Neural crest cell (in vitro differentiated cells): ENCODE results near the gene NME4. TPM values are rescaled to one million over a fixed set of nuclear protein-coding genes. Genes with fewer than 3 reads are reported as not detected.
A peak's percentile ranks its signal among the peaks of the same experiment; 100 is the strongest.

Experiments
- DNase-seq: peaks from one replicate; pipeline ENCODE4 v3.0.0; 2021; ENCODE audit warnings: low read depth, mixed read lengths, low spot score
- H3K27ac Mint-ChIP-seq: one replicate; pipeline ENCODE4 v1.8.0; 2021; ENCODE audit warnings: mild to moderate bottlenecking, mixed read lengths; ENCODE audit not compliant: unreplicated experiment
- H3K27me3 Mint-ChIP-seq: 2 replicates; pipeline ENCODE4 v1.8.0; 2021; ENCODE audit warnings: low read depth, mild to moderate bottlenecking, mixed read lengths
- H3K36me3 Mint-ChIP-seq: 2 replicates; pipeline ENCODE4 v1.8.0; 2021; ENCODE audit warnings: low read depth, mild to moderate bottlenecking, mixed read lengths
- H3K4me1 Mint-ChIP-seq: 2 replicates; pipeline ENCODE4 v1.8.0; 2021; ENCODE audit warnings: mixed read lengths
- H3K4me3 Mint-ChIP-seq: one replicate; pipeline ENCODE4 v1.8.0; 2021; ENCODE audit warnings: mild to moderate bottlenecking, mixed read lengths
- H3K9me3 Mint-ChIP-seq: 2 replicates; pipeline ENCODE4 v1.8.0; 2021; ENCODE audit warnings: mixed read lengths
- total RNA-seq: library from RNA; stranded (reverse); gene quantifications from 2 replicates; pipeline ENCODE4 v1.2.1, GENCODE V29; 2021
- TF ChIP-seq, protein P1 (sequence below): fragments of 200-600 bp; sonication (generic); conservative IDR thresholded peaks from 2 replicates; pipeline ENCODE4 v1.5.0; 2021; ENCODE audit warnings: antibody characterized with exemption, mild to moderate bottlenecking

The NME4 gene
- total RNA-seq, 1 donor from 2014 or later, result 233 TPM

DNA sequence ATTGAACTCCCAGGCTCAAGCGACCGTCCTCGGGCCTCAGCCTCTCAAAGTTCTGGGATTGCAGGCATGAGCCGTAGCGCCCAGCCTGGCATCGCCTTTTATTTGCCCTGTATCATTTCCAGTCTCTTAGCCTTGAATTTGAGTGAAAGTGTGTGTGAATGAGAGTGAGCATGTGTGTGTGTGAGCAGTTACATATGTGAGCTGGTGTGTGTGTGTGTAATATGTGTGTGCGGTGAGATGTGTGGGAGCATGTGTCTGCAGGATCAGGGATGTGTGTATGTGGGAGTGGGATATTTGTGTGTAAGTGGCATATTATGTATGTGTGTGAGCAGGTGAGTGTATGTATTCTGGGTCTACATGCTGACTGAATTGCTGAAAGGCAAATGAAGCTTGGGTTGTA is 33.9 kb downstream of the NME4 start:
- TF ChIP-seq, protein P1, sequence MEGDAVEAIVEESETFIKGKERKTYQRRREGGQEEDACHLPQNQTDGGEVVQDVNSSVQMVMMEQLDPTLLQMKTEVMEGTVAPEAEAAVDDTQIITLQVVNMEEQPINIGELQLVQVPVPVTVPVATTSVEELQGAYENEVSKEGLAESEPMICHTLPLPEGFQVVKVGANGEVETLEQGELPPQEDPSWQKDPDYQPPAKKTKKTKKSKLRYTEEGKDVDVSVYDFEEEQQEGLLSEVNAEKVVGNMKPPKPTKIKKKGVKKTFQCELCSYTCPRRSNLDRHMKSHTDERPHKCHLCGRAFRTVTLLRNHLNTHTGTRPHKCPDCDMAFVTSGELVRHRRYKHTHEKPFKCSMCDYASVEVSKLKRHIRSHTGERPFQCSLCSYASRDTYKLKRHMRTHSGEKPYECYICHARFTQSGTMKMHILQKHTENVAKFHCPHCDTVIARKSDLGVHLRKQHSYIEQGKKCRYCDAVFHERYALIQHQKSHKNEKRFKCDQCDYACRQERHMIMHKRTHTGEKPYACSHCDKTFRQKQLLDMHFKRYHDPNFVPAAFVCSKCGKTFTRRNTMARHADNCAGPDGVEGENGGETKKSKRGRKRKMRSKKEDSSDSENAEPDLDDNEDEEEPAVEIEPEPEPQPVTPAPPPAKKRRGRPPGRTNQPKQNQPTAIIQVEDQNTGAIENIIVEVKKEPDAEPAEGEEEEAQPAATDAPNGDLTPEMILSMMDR, result no peak
- no peak for DNase-seq
- Mint-ChIP-seq H3K9me3 (no peaks in the 10 kb centered on the region), H3K27ac (peak overlapping the region; percentile 10), H3K36me3 (peaks cover 9% of the 10 kb centered on the region), H3K4me1 (peaks cover 37% of the 10 kb centered on the region), H3K4me3 (peak overlapping the region; percentile 44), H3K27me3 (no peaks in the 10 kb centered on the region)

DNA sequence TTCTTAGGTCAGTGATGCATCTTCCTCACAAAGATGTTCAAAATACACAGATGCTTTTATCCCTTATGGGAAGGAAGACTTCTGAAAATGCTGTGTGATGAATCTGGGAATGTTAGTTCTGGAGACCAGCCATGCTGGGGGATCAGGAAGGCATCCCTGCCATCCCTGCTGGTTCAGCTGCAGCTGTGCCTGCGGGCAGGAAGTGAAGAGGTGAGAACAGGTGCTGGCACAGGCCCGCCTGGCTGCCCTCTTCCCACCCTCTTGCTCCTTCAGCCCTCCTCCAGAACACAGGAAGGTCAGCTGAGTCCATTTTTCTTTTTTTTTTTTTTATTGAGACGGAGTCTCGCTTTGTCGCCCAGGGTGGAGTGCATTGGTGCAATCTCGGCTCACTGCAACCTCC is 43.6 kb downstream of the NME4 start:
- TF ChIP-seq, protein P1, result no peak
- Mint-ChIP-seq H3K27ac (no peak overlapping the region), H3K9me3 (no peaks in the 10 kb centered on the region), H3K4me1 (peaks cover 25% of the 10 kb centered on the region), H3K27me3 (no peaks in the 10 kb centered on the region), H3K36me3 (peaks cover 5% of the 10 kb centered on the region), H3K4me3 (no peak overlapping the region)
- no peak for DNase-seq

DNA sequence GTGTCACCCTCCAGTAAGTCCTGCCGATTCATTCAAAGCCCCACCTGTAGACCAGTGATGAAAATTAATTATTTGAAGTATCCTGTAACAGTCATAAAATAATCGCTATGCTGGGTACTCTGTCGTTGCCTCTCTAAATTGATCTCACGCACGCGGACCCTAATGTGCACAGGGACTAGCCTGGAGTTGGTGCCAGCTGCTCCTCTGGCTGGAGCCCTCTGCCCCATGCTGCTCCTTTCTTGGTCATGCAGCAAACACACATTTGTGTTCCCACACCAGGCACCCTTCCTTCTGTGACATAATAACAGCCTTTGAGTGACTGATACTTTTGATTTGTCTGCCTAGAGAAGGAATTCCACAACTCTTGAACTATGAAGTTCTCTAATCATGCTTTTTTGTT is 44.4 kb downstream of the NME4 start:
- H3K36me3 Mint-ChIP-seq, result peaks cover 5% of the 10 kb centered on the region
- peaks cover 25% of the 10 kb centered on the region for H3K4me1 Mint-ChIP-seq
- no peaks in the 10 kb centered on the region for H3K9me3 Mint-ChIP-seq
- TF ChIP-seq, protein P1, result no peak
- no peaks in the 10 kb centered on the region for H3K27me3 Mint-ChIP-seq
- H3K27ac Mint-ChIP-seq, result no peak overlapping the region
- H3K4me3 Mint-ChIP-seq, result no peak overlapping the region
- DNase-seq, result no peak

DNA sequence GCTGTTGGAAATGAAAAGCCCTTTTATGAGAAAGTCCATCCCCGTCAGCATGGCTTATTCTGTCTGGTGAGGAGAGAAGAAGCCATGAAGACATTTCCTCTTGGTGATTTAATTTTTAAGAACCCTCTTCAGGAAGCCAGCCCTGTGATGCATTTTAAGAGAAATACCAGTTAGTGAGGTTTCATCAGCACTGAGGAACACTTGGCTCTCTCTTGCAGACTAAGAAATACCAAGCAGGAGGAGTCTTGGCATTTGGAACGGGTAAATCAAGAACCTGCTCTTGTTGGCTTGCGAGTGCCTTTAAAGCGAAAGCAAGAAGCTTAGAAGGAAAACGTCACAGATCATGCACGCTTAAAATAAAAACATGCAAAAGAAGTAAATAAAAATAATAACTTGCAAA is 46.0 kb downstream of the NME4 start:
- Mint-ChIP-seq H3K27ac (no peak overlapping the region), H3K27me3 (no peaks in the 10 kb centered on the region), H3K4me3 (no peak overlapping the region), H3K4me1 (peaks cover 25% of the 10 kb centered on the region), H3K9me3 (no peaks in the 10 kb centered on the region), H3K36me3 (peaks cover 5% of the 10 kb centered on the region)
- TF ChIP-seq, protein P1, result no peak
- DNase-seq, result no peak

DNA sequence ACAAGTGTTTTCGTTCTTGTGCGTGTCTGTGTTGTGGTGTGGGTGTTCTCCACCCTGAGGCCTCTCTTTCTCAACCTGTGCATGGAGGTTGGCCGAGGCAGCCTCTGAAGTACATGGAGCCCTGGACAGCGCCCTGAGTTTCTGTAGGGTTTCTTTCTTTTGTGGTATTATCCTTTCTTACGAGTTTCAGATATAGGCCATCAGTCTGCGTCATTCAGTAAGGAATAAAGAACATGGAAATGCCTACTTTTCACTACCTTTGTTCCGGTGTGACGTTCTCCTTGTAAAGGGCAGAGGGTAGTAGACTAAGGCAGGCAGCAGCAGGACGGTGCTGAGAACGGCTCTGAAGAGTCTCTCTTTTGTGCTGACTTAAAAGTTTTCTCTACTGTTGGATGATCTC is 47.0 kb downstream of the NME4 start:
- TF ChIP-seq, protein P1, result no peak
- DNase-seq, result no peak
- Mint-ChIP-seq H3K27ac (no peak overlapping the region), H3K4me1 (peaks cover 25% of the 10 kb centered on the region), H3K9me3 (no peaks in the 10 kb centered on the region), H3K36me3 (peaks cover 5% of the 10 kb centered on the region), H3K4me3 (no peak overlapping the region), H3K27me3 (no peaks in the 10 kb centered on the region)

DNA sequence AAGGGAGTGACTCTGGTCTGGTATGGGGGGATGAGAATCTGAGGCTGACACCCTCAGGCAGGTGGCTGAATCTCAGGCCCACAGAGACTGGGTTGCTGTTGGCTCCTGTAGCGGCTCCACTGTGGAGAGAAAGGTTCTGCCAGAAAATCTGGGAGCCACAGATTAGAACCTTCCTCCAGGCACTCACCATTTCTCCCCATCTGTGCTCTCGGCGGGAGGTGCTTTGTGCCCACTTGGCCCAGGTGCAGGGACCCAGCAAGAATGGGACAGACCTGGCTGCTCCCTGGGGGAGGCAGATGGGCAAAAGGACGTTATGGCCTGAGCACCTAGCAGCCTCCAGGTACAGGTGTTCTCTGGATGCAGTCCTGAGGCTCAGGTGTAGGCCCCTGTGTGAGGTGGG is 48.6 kb downstream of the NME4 start:
- no peak overlapping the region for H3K27ac Mint-ChIP-seq
- H3K4me1 Mint-ChIP-seq, result peaks cover 26% of the 10 kb centered on the region
- H3K36me3 Mint-ChIP-seq, result peaks cover 2% of the 10 kb centered on the region
- DNase-seq, result no peak
- no peaks in the 10 kb centered on the region for H3K9me3 Mint-ChIP-seq
- TF ChIP-seq, protein P1, result no peak
- H3K4me3 Mint-ChIP-seq, result no peak overlapping the region
- no peaks in the 10 kb centered on the region for H3K27me3 Mint-ChIP-seq
